ENCODE data around the gene CIRBP.
"Not testable (repeated sequence)": the region's sequence is repeated elsewhere in the genome, so short reads cannot be mapped to it uniquely, and the experiment has no call there.

Gene CIRBP

DNA sequence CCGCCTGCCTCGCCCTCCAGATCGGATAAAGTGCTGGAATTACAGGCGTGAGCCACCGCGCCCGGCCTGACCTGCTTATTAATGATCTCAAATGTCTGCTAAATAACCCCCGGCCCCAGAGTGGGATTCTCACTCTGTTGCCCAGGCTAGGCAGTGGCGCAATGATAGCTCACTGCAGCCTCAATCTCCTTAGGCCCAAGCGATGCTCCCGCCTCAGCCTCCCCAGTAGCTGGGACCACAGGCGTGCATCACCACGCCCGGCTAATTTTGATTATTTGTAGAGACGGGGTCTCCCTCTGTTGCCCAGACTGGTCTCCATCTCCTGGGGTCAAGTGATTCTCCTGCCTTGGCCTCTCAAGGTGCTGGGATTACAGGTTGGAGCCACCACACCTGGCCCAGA lies 28.2 kb upstream of the CIRBP start:
- DNase-seq (ENCODE audit: low spot score) = no peak

GRCh38 chr19:1241417-1242095 lies 27.6 kb upstream of the CIRBP start, which contains the start of gene ATP5F1D:
Gene ATP5F1D, plus strand, starts transcription at chr19:1241751. Its CDS starts 100 bp downstream, at chr19:1241851.
- DNase-seq (ENCODE audit: low spot score) = peak; percentile 98
- TF ChIP-seq, protein P1, sequence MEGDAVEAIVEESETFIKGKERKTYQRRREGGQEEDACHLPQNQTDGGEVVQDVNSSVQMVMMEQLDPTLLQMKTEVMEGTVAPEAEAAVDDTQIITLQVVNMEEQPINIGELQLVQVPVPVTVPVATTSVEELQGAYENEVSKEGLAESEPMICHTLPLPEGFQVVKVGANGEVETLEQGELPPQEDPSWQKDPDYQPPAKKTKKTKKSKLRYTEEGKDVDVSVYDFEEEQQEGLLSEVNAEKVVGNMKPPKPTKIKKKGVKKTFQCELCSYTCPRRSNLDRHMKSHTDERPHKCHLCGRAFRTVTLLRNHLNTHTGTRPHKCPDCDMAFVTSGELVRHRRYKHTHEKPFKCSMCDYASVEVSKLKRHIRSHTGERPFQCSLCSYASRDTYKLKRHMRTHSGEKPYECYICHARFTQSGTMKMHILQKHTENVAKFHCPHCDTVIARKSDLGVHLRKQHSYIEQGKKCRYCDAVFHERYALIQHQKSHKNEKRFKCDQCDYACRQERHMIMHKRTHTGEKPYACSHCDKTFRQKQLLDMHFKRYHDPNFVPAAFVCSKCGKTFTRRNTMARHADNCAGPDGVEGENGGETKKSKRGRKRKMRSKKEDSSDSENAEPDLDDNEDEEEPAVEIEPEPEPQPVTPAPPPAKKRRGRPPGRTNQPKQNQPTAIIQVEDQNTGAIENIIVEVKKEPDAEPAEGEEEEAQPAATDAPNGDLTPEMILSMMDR (IDR thresholded peaks at IDR 0.05; ENCODE audit: extremely low read depth, missing control alignments) = no peak

More for the DNA sequence above, 28.2 kb upstream of the CIRBP start:
- TF ChIP-seq, protein P1 (IDR thresholded peaks at IDR 0.05; ENCODE audit: extremely low read depth, missing control alignments) = no peak

- TF ChIP-seq, protein P1 (IDR thresholded peaks at IDR 0.05; ENCODE audit: extremely low read depth, missing control alignments) = peak; percentile 89
- peak; percentile 92 for DNase-seq (ENCODE audit: low spot score)
Measured at GRCh38 chr19:1243768-1244692, 25.1 kb upstream of the CIRBP start.

- TF ChIP-seq, protein P1 (IDR thresholded peaks at IDR 0.05; ENCODE audit: extremely low read depth, missing control alignments) = no peak
- no peak for DNase-seq (ENCODE audit: low spot score)
Measured at GRCh38 chr19:1244693-1245451, 24.3 kb upstream of the CIRBP start.

GRCh38 chr19:1245494-1246264 lies 23.5 kb upstream of the CIRBP start:
- TF ChIP-seq, protein P1 (IDR thresholded peaks at IDR 0.05; ENCODE audit: extremely low read depth, missing control alignments) = no peak
- no peak for DNase-seq (ENCODE audit: low spot score)

GRCh38 chr19:1246265-1247087 lies 22.7 kb upstream of the CIRBP start:
- DNase-seq (ENCODE audit: low spot score) = not testable (repeated sequence)

Data from GM20000 (cell line).